OCI-LY1 (cell line): ENCODE measurements around the gene USO1.

ENCODE experiments used
- EZH2 ChIP-seq: fragments of 200-600 bp; sonication (generic), shearing (Covaris generic); IDR thresholded peaks from 2 replicates; pipeline ENCODE4 v1.8.0; 2017; ENCODE audit warnings: borderline replicate concordance, mixed run types, mild to moderate bottlenecking, antibody characterized with exemption, low read length, moderate library complexity, mixed read lengths
- TF ChIP-seq, protein P1 (sequence below): fragments of 200-600 bp; sonication (generic), shearing (Covaris generic); IDR thresholded peaks from 2 replicates; pipeline ENCODE4 v1.5.1; 2017; ENCODE audit warnings: mild to moderate bottlenecking, antibody characterized with exemption, low read length, moderate library complexity, mixed read lengths

DNA sequence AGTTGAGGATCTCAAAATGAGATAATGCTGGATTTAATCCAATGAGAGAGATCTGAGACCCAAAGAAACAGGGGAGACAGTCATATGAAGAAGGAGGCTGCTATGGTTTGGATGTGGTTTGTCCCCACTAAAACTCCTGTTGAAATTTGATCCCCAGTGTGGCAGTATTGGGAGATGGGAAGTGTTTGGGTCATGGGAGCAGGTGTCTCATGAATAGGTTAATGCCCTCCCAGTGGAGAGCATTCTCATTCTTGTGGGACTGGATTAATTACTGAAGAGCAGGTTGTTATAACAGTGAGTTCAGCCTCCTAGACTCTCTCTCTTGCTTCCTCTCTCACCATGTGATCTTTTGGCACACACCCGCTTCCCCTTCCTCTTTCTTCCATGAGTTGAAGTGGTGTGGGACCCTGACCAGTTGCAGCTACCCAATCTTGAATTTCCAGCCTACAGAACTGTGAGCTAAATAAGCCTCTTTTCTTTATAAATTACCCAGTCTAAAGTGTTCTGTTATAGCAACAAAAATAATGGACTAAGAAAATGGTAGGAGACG lies 107.6 kb downstream of the USO1 start:
- TF ChIP-seq, protein P1, sequence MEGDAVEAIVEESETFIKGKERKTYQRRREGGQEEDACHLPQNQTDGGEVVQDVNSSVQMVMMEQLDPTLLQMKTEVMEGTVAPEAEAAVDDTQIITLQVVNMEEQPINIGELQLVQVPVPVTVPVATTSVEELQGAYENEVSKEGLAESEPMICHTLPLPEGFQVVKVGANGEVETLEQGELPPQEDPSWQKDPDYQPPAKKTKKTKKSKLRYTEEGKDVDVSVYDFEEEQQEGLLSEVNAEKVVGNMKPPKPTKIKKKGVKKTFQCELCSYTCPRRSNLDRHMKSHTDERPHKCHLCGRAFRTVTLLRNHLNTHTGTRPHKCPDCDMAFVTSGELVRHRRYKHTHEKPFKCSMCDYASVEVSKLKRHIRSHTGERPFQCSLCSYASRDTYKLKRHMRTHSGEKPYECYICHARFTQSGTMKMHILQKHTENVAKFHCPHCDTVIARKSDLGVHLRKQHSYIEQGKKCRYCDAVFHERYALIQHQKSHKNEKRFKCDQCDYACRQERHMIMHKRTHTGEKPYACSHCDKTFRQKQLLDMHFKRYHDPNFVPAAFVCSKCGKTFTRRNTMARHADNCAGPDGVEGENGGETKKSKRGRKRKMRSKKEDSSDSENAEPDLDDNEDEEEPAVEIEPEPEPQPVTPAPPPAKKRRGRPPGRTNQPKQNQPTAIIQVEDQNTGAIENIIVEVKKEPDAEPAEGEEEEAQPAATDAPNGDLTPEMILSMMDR: no peak
- no peak for TF ChIP-seq EZH2
